ENCODE measurements around the gene MKRN3. TPM values are rescaled to one million over a fixed set of nuclear protein-coding genes. Genes with fewer than 3 reads are reported as not detected.

The MKRN3 gene
- total and polyA plus RNA-seq, 2 experiments from 2014 or later: not detected

GRCh38 chr15:23546158-23546557 is 19.3 kb upstream of the MKRN3 start:
- H3K79me2 ChIP-seq (replicated peaks; ENCODE audit: insufficient read depth): no peaks in the 10 kb centered on the region

More at GRCh38 chr15:23546158-23546557, 19.3 kb upstream of the MKRN3 start:
- Mint-ChIP-seq H3K9me3 (peaks cover 62% of the 10 kb centered on the region), H3K4me1 (no peaks in the 10 kb centered on the region), H3K4me3 (no peak overlapping the region), H3K27me3 (ENCODE audit: insufficient read depth, low read depth, poor library complexity) (no peaks in the 10 kb centered on the region), H3K27ac (no peak overlapping the region), H3K36me3 (ENCODE audit: low read depth) (no peaks in the 10 kb centered on the region; the same call in 1 of the 3 replicates)
- Histone ChIP-seq H3K4me3 (no peak overlapping the region), H3F3A (replicated peaks; ENCODE audit: low read depth) (no peaks in the 10 kb centered on the region), H2AFZ (no peak overlapping the region), H3K27me3 (ENCODE audit: insufficient read depth) (no peaks in the 10 kb centered on the region), H3K4me2 (no peak overlapping the region), H4K20me1 (replicated peaks; ENCODE audit: insufficient read depth) (no peaks in the 10 kb centered on the region), H3K27ac (ENCODE audit: low read depth) (no peak overlapping the region), H3K9me2 (ENCODE audit: insufficient read depth) (0 out of 2 replicates have a peak, but pooled peaks cover 4% of the 10 kb centered on the region), H3K4me1 (ENCODE audit: insufficient read depth) (no peaks in the 10 kb centered on the region), H3K36me3 (ENCODE audit: insufficient read depth) (no peaks in the 10 kb centered on the region)
- no peak for ATAC-seq
- TF ChIP-seq NANOG (IDR thresholded peaks at IDR 0.05; ENCODE audit: borderline replicate concordance) (no peak), EZH2 (IDR thresholded peaks at IDR 0.05; ENCODE audit: low read depth, unreplicated experiment) (no peak), ZNF462 (CRISPR knock-in tag; IDR thresholded peaks at IDR 0.05) (no peak), CTCF (conservative IDR thresholded peaks at IDR 0.05; ENCODE audit: low read depth in 2 of 2) (no peak), ETS1 (IDR thresholded peaks at IDR 0.05) (no peak), ZNF331 (CRISPR knock-in tag; IDR thresholded peaks at IDR 0.05; ENCODE audit: low read depth) (no peak), EZH2phosphoT487 (IDR thresholded peaks at IDR 0.05; ENCODE audit: unreplicated experiment) (no peak), CREB1 (CRISPR knock-in tag; IDR thresholded peaks at IDR 0.05; ENCODE audit: low read depth) (no peak), POLR2AphosphoS5 (IDR thresholded peaks at IDR 0.05; ENCODE audit: low read depth) (no peak), ZNF114 (CRISPR knock-in tag; IDR thresholded peaks at IDR 0.05) (no peak), JUNB (IDR thresholded peaks at IDR 0.05; ENCODE audit: unreplicated experiment) (no peak), REST (IDR thresholded peaks at IDR 0.05; ENCODE audit: unreplicated experiment) (no peak), STAT1 (IDR thresholded peaks at IDR 0.05; ENCODE audit: unreplicated experiment) (no peak)
- no peak for DNase-seq (ENCODE audit: low spot score)
